Suppressor macrophage (primary cell): ENCODE data around the gene FSD1.
A peak's percentile ranks its signal among the peaks of the same experiment; 100 is the strongest.
"Not testable (repeated sequence)": the region's sequence is repeated elsewhere in the genome, so short reads cannot be mapped to it uniquely, and the experiment has no call there.

Experiments
- DNase-seq, 4 experiments: peaks; one replicate each; pipeline ENCODE4 v3.0.0-alpha.2; 2020 to 2022

The FSD1 gene

GRCh38 chr19:4284974-4285373 is 19.4 kb upstream of the FSD1 start:
- DNase-seq = no peak

GRCh38 chr19:4286141-4286540 is 18.3 kb upstream of the FSD1 start:
- DNase-seq = not testable (repeated sequence)

GRCh38 chr19:4288091-4288777 is 16.2 kb upstream of the FSD1 start:
- DNase-seq = no peak

GRCh38 chr19:4291184-4291732 is 13.1 kb upstream of the FSD1 start:
- no peak for DNase-seq

- DNase-seq = no peak
Measured at GRCh38 chr19:4292515-4292914, 11.9 kb upstream of the FSD1 start.

- DNase-seq = no peak
Measured at GRCh38 chr19:4294389-4294788, 10.0 kb upstream of the FSD1 start.

- DNase-seq = no peak
Measured at GRCh38 chr19:4295972-4296771, 8.2 kb upstream of the FSD1 start.

GRCh38 chr19:4297901-4298809 is 6.2 kb upstream of the FSD1 start:
- DNase-seq = no peak

- DNase-seq = no peak
Measured at GRCh38 chr19:4298810-4299550, 5.4 kb upstream of the FSD1 start.

- DNase-seq = no peak
Measured at GRCh38 chr19:4300589-4300988, 3.8 kb upstream of the FSD1 start.

- no peak for DNase-seq
Measured at GRCh38 chr19:4301590-4302242, 2.7 kb upstream of the FSD1 start.

GRCh38 chr19:4302243-4302640 is 2.2 kb upstream of the FSD1 start, which contains the start of gene TMIGD2:
TMIGD2 (minus strand) TSS chr19:4302389; CDS start chr19:4302385, 4 bp downstream.
- no peak for DNase-seq

- no peak for DNase-seq
Measured at GRCh38 chr19:4303819-4304537, 420 bp upstream of the FSD1 start.

- no peak for DNase-seq
Measured at GRCh38 chr19:4305257-4305612, 837 bp downstream of the FSD1 start.

- no peak for DNase-seq
Measured at GRCh38 chr19:4305659-4306058, 1.3 kb downstream of the FSD1 start.

- no peak for DNase-seq
Measured at GRCh38 chr19:4310247-4311121, 6.1 kb downstream of the FSD1 start.

GRCh38 chr19:4313847-4314490 is 9.6 kb downstream of the FSD1 start:
- DNase-seq = peak in 3 of 4 experiments; percentile 19 to 28 (median 23)

GRCh38 chr19:4316956-4317355 is 12.6 kb downstream of the FSD1 start:
- DNase-seq = no peak

GRCh38 chr19:4318460-4318859 is 14.1 kb downstream of the FSD1 start:
- no peak for DNase-seq
